ENCODE measurements around the gene ROBO1. TPM values are rescaled to one million over a fixed set of nuclear protein-coding genes. Genes with fewer than 3 reads are reported as not detected.

Gene ROBO1
- total and polyA plus RNA-seq, 2 of the 8 experiments (the other 6 are each of a cell fraction or from before 2014, with no cell fraction given) = 51.4 to 91.0 TPM

DNA sequence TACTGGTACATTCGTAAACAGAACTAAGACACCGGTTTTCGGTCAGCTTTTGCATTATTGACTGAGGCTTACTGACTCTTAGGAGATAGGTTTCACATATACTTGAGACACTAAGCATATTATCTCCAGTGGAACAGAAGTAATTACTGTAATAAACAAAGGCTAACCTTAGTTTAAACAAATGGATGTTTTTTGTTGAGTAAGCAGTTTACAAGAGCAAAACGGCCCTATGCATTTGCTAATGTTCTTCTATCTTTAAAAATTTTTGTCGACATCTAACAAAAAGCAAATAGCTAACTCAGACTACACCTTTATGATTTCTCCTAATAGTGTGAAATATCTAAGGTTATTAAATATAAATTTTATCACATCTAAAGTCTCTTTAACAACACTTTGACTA is 664.5 kb downstream of the ROBO1 start:
- H3K79me2 ChIP-seq (ENCODE audit: control insufficient read depth in 1 of 2, insufficient read depth in 2 of 2, low read length in 2 of 2) = no peaks in the 10 kb centered on the region
- no peak overlapping the region for H2AFZ ChIP-seq (ENCODE audit: low read length)
- H3K4me2 ChIP-seq (ENCODE audit: insufficient read depth in 1 of 2, low read depth in 2 of 2, low read length in 2 of 2) = no peak overlapping the region
- H3K4ac ChIP-seq (replicated peaks; ENCODE audit: insufficient read length, low read depth, low read length) = no peak overlapping the region
- H2BK120ac ChIP-seq (replicated peaks; ENCODE audit: low read depth, low read length) = no peak overlapping the region
- H3K56ac ChIP-seq (replicated peaks; ENCODE audit: insufficient read length, low read depth, low read length) = no peak overlapping the region
- H3K14ac ChIP-seq (ENCODE audit: insufficient read length) = no peak overlapping the region
- H3K9ac ChIP-seq (replicated peaks in 1 of 4; ENCODE audit: extremely low read depth in 1 of 4, low read depth in 3 of 4, low read length in 3 of 4) = no peak overlapping the region
- no peak overlapping the region for H2BK20ac ChIP-seq (ENCODE audit: low read length)
- FAIRE-seq = no peak
- TF ChIP-seq MAFK (IDR thresholded peaks at IDR 0.05; ENCODE audit: low read depth, low read length) (peak; percentile 78; the same call in 1 of the 2 replicates), CREB1 (IDR thresholded peaks at IDR 0.05) (no peak)
- H4K5ac ChIP-seq (ENCODE audit: insufficient read length, low read depth, low read length) = no peak overlapping the region
- no peak overlapping the region for H4K91ac ChIP-seq (replicated peaks; ENCODE audit: insufficient read length, low read length)
- H3K23ac ChIP-seq (ENCODE audit: insufficient read length) = no peak overlapping the region
- no peak overlapping the region for H2BK15ac ChIP-seq (ENCODE audit: low read length)
- no peaks in the 10 kb centered on the region for H3K27me3 ChIP-seq (replicated peaks in 1 of 4; ENCODE audit: control insufficient read depth in 3 of 4, extremely low read depth in 1 of 4, insufficient read depth in 3 of 4, low read length in 3 of 4)
- no peak overlapping the region for H2BK12ac ChIP-seq (ENCODE audit: low read depth, low read length)
- H3K36me3 ChIP-seq (ENCODE audit: control insufficient read depth in 2 of 4, insufficient read depth in 4 of 4, low read length in 3 of 4) = no peaks in the 10 kb centered on the region
- no peaks in the 10 kb centered on the region for H3K79me1 ChIP-seq (ENCODE audit: low read depth, low read length)
- H4K8ac ChIP-seq (ENCODE audit: extremely low read depth, insufficient read depth, low read length) = no peak overlapping the region
- H3K9me3 ChIP-seq (ENCODE audit: insufficient read depth in 2 of 2, low read depth in 1 of 2, low read length in 1 of 2) = no peaks in the 10 kb centered on the region
- DNase-seq (ENCODE audit: low read depth in 1 of 2, low spot score in 2 of 2) = no peak
- no peak overlapping the region for H3K27ac ChIP-seq (ENCODE audit: low read depth, low read length)
- H3K4me3 ChIP-seq (ENCODE audit: extremely low read depth in 1 of 4, insufficient read depth in 2 of 4, low read depth in 3 of 4, low read length in 4 of 4) = no peak overlapping the region
- CTCF ChIA-PET (ENCODE audit: partially characterized antibody) = interaction anchor here (0.6 to 2.3 kb wide), 6 partner anchors 9 to 748 kb away, joined by 3 to 11 read pairs (median 4); no protein-coding TSS in a partner anchor
- H4K20me1 ChIP-seq (replicated peaks in 1 of 2; ENCODE audit: control insufficient read depth in 1 of 2, insufficient read depth in 2 of 2, low read length in 2 of 2) = no peaks in the 10 kb centered on the region
- H2AK5ac ChIP-seq (ENCODE audit: low read depth, low read length) = no peak overlapping the region
- no peaks in the 10 kb centered on the region for H3K4me1 ChIP-seq (replicated peaks in 1 of 4; ENCODE audit: control insufficient read depth in 3 of 4, insufficient read depth in 4 of 4, low read length in 3 of 4)
- POLR2A ChIA-PET (ENCODE audit: partially characterized antibody) = no interaction called here
- WGBS, 2 experiments (ENCODE audit: extremely low coverage in 1 of 2, insufficient coverage in 1 of 2, insufficient read length in 1 of 2, insufficient replicate concordance in 2 of 2, low coverage in 1 of 2, low lambda C conversion rate in 2 of 2, missing lambda C conversion rate in 1 of 2) = 92% methylated on average over 5 of the region's 5 CpGs; no CpG with 5 or more reads in 1 of the 2 experiments
- no peak overlapping the region for H2BK5ac ChIP-seq (ENCODE audit: low read depth, low read length)
- H3K18ac ChIP-seq (ENCODE audit: extremely low read depth, low read length) = no peak overlapping the region
- no peaks in the 10 kb centered on the region; the same call in 1 of the 2 replicates for H3K23me2 ChIP-seq (ENCODE audit: low read depth, low read length)
